T-helper 1 cell treated with Interleukin-12 subunit alpha and Interleukin-12 subunit beta and Interleukin-4 antibody, amounts not matched to agents 30 μg/mL and 1 μg/mL, for 36 hours (primary cell): ENCODE data around the gene CIROP.
"Not testable (repeated sequence)": the region's sequence is repeated elsewhere in the genome, so short reads cannot be mapped to it uniquely, and the experiment has no call there.

Source experiments
- H3K27ac Mint-ChIP-seq: one replicate; pipeline ENCODE4 v1.8.0; 2021; ENCODE audit warnings: mild to moderate bottlenecking, mixed read lengths
- H3K27me3 Mint-ChIP-seq: one replicate; pipeline ENCODE4 v1.8.0; 2021; ENCODE audit warnings: low read depth, mixed read lengths
- H3K36me3 Mint-ChIP-seq: one replicate; pipeline ENCODE4 v1.8.0; 2021; ENCODE audit warnings: low read depth, mixed read lengths
- H3K4me1 Mint-ChIP-seq: one replicate; pipeline ENCODE4 v1.8.0; 2021; ENCODE audit warnings: low read depth, mixed read lengths
- H3K4me3 Mint-ChIP-seq: one replicate; pipeline ENCODE4 v1.8.0; 2021; ENCODE audit warnings: mild to moderate bottlenecking, moderate library complexity, mixed read lengths
- H3K9me3 Mint-ChIP-seq: one replicate; pipeline ENCODE4 v1.8.0; 2021; ENCODE audit warnings: mixed read lengths

The CIROP gene

GRCh38 chr14:23112359-23113178, 7.8 kb upstream of the CIROP start:
- H3K27me3 Mint-ChIP-seq, result peaks cover 8% of the 10 kb centered on the region

GRCh38 chr14:23110579-23111365, 6.0 kb upstream of the CIROP start:
- H3K4me3 Mint-ChIP-seq, result no peak overlapping the region
- peaks cover 6% of the 10 kb centered on the region for H3K4me1 Mint-ChIP-seq
- no peaks in the 10 kb centered on the region for H3K36me3 Mint-ChIP-seq
- H3K27me3 Mint-ChIP-seq, result peaks cover 8% of the 10 kb centered on the region
- no peak overlapping the region for H3K27ac Mint-ChIP-seq
- no peaks in the 10 kb centered on the region for H3K9me3 Mint-ChIP-seq

More at GRCh38 chr14:23112359-23113178, 7.8 kb upstream of the CIROP start:
- H3K4me1 Mint-ChIP-seq, result peaks cover 6% of the 10 kb centered on the region
- H3K27ac Mint-ChIP-seq, result no peak overlapping the region
- H3K36me3 Mint-ChIP-seq, result no peaks in the 10 kb centered on the region
- H3K9me3 Mint-ChIP-seq, result no peaks in the 10 kb centered on the region
- no peak overlapping the region for H3K4me3 Mint-ChIP-seq

GRCh38 chr14:23109769-23110168, 5.0 kb upstream of the CIROP start:
- H3K4me3 Mint-ChIP-seq, result no peak overlapping the region
- H3K27ac Mint-ChIP-seq, result no peak overlapping the region
- H3K9me3 Mint-ChIP-seq, result no peaks in the 10 kb centered on the region
- no peaks in the 10 kb centered on the region for H3K36me3 Mint-ChIP-seq
- H3K27me3 Mint-ChIP-seq, result peaks cover 4% of the 10 kb centered on the region
- peaks cover 2% of the 10 kb centered on the region for H3K4me1 Mint-ChIP-seq

- H3K27me3 Mint-ChIP-seq, H3K9me3 Mint-ChIP-seq, H3K4me3 Mint-ChIP-seq, H3K4me1 Mint-ChIP-seq, H3K27ac Mint-ChIP-seq, H3K36me3 Mint-ChIP-seq: not testable (repeated sequence)
Observed at GRCh38 chr14:23108169-23108568, 3.4 kb upstream of the CIROP start.

DNA sequence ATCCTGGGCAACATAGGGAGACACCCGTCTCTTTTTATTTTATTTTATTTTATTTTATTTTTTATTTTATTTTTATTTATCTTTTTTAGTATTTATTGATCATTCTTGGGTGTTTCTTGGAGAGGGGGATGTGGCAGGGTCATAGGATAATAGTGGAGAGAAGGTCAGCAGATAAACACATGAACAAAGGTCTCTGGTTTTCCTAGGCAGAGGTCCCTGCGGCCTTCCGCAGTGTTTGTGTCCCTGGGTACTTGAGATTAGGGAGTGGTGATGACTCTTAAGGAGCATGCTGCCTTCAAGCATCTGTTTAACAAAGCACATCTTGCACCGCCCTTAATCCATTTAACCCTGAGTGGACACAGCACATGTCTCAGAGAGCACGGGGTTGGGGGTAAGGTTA, 2.8 kb upstream of the CIROP start:
- not testable (repeated sequence) for H3K9me3 Mint-ChIP-seq, H3K27ac Mint-ChIP-seq, H3K36me3 Mint-ChIP-seq, H3K4me3 Mint-ChIP-seq, H3K4me1 Mint-ChIP-seq, H3K27me3 Mint-ChIP-seq

DNA sequence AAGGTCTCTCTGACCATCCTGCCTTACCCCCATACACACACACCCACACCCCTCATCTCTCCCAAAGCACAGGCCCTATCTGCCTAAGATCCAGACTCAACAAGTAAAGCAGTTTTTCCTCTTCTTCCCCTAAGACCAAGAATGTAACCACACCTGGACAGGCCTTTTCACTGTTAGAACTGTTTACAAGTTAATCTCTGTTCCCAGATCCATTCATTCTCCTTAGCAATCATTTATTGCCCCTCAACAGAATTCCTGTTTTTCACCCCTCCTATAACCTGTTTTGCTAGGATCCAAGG, 1.9 kb upstream of the CIROP start:
- Mint-ChIP-seq H3K27me3 (no peaks in the 10 kb centered on the region), H3K4me3 (no peak overlapping the region)

GRCh38 chr14:23105348-23105824, 597 bp upstream of the CIROP start:
- Mint-ChIP-seq H3K27me3 (no peaks in the 10 kb centered on the region), H3K9me3 (no peaks in the 10 kb centered on the region), H3K4me1 (no peaks in the 10 kb centered on the region), H3K36me3 (no peaks in the 10 kb centered on the region), H3K27ac (no peak overlapping the region), H3K4me3 (no peak overlapping the region)

More for the DNA sequence above, 1.9 kb upstream of the CIROP start:
- Mint-ChIP-seq H3K27ac (no peak overlapping the region), H3K9me3 (no peaks in the 10 kb centered on the region), H3K4me1 (no peaks in the 10 kb centered on the region), H3K36me3 (no peaks in the 10 kb centered on the region)

GRCh38 chr14:23104070-23104590, 659 bp downstream of the CIROP start:
- Mint-ChIP-seq H3K36me3 (peaks cover 2% of the 10 kb centered on the region), H3K27me3 (no peaks in the 10 kb centered on the region), H3K27ac (no peak overlapping the region), H3K4me3 (no peak overlapping the region), H3K4me1 (no peaks in the 10 kb centered on the region), H3K9me3 (no peaks in the 10 kb centered on the region)

- Mint-ChIP-seq H3K27me3 (no peaks in the 10 kb centered on the region), H3K27ac (no peak overlapping the region), H3K9me3 (no peaks in the 10 kb centered on the region), H3K4me3 (no peak overlapping the region), H3K4me1 (no peaks in the 10 kb centered on the region), H3K36me3 (peaks cover 3% of the 10 kb centered on the region)
Observed at GRCh38 chr14:23103581-23103980, 1.2 kb downstream of the CIROP start.

DNA sequence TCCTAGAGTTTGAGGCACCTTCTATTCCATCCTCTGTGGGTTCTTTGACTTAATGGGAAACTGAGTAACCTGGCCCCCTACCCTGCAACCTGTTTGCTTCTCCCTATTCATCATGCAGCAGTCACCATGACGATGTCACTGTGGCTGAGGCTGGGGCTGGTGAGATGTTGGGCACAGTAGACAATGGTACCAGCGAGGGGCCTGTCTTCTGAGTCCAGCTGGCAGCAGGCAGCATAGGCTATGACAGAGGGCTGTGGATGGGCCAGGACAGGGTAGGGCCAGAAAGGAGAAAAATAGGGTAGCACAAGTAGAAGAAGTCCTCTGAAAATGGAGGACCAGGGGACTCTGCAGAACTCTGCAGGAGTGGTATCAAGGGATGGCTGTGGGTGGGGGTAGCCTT, 2.0 kb downstream of the CIROP start:
- Mint-ChIP-seq H3K4me1 (peaks cover under 1% of the 10 kb centered on the region), H3K36me3 (peaks cover 7% of the 10 kb centered on the region), H3K4me3 (no peak overlapping the region), H3K27me3 (no peaks in the 10 kb centered on the region), H3K27ac (no peak overlapping the region), H3K9me3 (no peaks in the 10 kb centered on the region)

DNA sequence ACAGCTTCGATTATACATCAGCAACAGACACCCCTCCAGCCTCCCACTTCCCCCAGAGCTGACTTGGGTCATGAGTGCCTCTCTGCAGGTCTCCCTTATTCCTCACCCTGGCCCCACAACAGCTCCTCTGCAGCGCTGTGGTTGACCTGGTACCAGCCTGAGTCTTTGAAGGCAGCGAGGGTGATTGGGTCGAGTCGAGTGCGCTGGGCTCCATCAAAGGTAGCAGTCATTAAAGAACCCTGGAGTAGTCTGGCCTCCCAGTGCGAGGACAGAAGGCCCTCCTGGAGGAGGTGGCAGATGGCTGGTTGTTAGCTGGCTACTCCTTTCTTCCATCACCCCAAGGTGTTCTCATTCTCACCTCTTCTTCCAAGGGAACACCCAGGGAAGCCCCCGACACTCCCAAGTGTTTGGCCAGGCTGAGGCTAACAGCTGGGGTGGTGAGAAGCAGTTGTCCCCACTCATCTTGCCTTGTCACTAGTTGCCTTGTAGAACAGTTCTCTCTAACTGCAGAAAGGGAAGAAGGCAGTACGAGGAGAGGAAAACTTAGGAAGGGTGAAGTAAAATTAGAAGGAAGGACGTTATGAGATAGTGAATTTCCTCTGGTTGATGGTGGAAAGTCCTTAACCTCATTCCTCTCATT, 2.7 kb downstream of the CIROP start:
- no peak overlapping the region for H3K27ac Mint-ChIP-seq
- no peaks in the 10 kb centered on the region for H3K27me3 Mint-ChIP-seq
- peaks cover 7% of the 10 kb centered on the region for H3K4me1 Mint-ChIP-seq
- no peaks in the 10 kb centered on the region for H3K9me3 Mint-ChIP-seq
- H3K36me3 Mint-ChIP-seq, result peaks cover 8% of the 10 kb centered on the region
- H3K4me3 Mint-ChIP-seq, result no peak overlapping the region

- H3K4me1 Mint-ChIP-seq, result peaks cover 14% of the 10 kb centered on the region
- no peak overlapping the region for H3K4me3 Mint-ChIP-seq
- H3K9me3 Mint-ChIP-seq, result no peaks in the 10 kb centered on the region
- H3K27me3 Mint-ChIP-seq, result no peaks in the 10 kb centered on the region
- peaks cover 11% of the 10 kb centered on the region for H3K36me3 Mint-ChIP-seq
- H3K27ac Mint-ChIP-seq, result no peak overlapping the region
Observed at GRCh38 chr14:23101213-23101970, 3.4 kb downstream of the CIROP start.

GRCh38 chr14:23099212-23099861, 5.5 kb downstream of the CIROP start:
- Mint-ChIP-seq H3K27ac (no peak overlapping the region), H3K4me3 (no peak overlapping the region), H3K36me3 (peaks cover 11% of the 10 kb centered on the region)

DNA sequence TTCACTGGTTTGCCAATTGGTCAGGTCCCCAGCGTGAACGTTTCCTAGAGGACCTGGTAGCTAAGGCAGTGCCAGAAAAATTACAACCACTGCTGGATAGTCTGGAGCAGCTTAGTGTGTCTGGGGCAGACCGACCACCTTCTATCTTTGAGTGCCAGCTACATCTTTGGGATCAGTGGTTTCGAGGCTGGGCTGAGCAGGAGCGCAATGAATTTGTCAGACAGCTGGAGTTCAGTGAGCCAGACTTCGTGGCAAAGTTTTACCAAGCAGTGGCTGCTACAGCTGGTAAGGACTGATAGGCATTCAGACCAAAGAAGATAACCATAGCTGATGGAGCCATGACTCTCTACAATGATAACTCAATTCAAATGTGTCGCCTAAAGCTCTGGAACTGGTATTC, 7.0 kb downstream of the CIROP start:
- H3K4me1 Mint-ChIP-seq, result peaks cover 19% of the 10 kb centered on the region
- peaks cover 14% of the 10 kb centered on the region for H3K36me3 Mint-ChIP-seq
- H3K27me3 Mint-ChIP-seq, result no peaks in the 10 kb centered on the region
- no peaks in the 10 kb centered on the region for H3K9me3 Mint-ChIP-seq
- H3K27ac Mint-ChIP-seq, result no peak overlapping the region
- peak overlapping the region; percentile 80 for H3K4me3 Mint-ChIP-seq

More at GRCh38 chr14:23099212-23099861, 5.5 kb downstream of the CIROP start:
- Mint-ChIP-seq H3K4me1 (peaks cover 14% of the 10 kb centered on the region), H3K9me3 (no peaks in the 10 kb centered on the region), H3K27me3 (no peaks in the 10 kb centered on the region)
